Chondrocyte (in vitro differentiated cells): ENCODE results near the gene CAPS. TPM values are rescaled to one million over a fixed set of nuclear protein-coding genes. Genes with fewer than 3 reads are reported as not detected.
A peak's percentile ranks its signal among the peaks of the same experiment; 100 is the strongest.

Experiments
- DNase-seq: peaks from one replicate; pipeline ENCODE4 v3.0.0; 2021; ENCODE audit warnings: mixed read lengths, low spot score
- H3K27ac Mint-ChIP-seq: one replicate; pipeline ENCODE4 v1.8.0; 2021; ENCODE audit warnings: mild to moderate bottlenecking, moderate library complexity, mixed read lengths; ENCODE audit not compliant: unreplicated experiment
- H3K27me3 Mint-ChIP-seq: 2 replicates; pipeline ENCODE4 v1.8.0; 2021; ENCODE audit warnings: low read depth, mixed read lengths
- H3K36me3 Mint-ChIP-seq: 2 replicates; pipeline ENCODE4 v1.8.0; 2021; ENCODE audit warnings: low read depth, mixed read lengths
- H3K4me1 Mint-ChIP-seq: 2 replicates; pipeline ENCODE4 v1.8.0; 2021; ENCODE audit warnings: low read depth, mild to moderate bottlenecking, mixed read lengths
- H3K4me3 Mint-ChIP-seq: one replicate; pipeline ENCODE4 v1.8.0; 2021; ENCODE audit warnings: mild to moderate bottlenecking, moderate library complexity, mixed read lengths; ENCODE audit not compliant: unreplicated experiment
- H3K9me3 Mint-ChIP-seq: 2 replicates; pipeline ENCODE4 v1.8.0; 2021; ENCODE audit warnings: low read depth, mixed read lengths
- CTCF ChIP-seq: fragments of 200-600 bp; sonication (generic); IDR thresholded peaks from 2 replicates; pipeline ENCODE4 v1.5.0; 2021; ENCODE audit warnings: antibody characterized with exemption, mild to moderate bottlenecking, moderate library complexity
- total RNA-seq: library from RNA; stranded (reverse); gene quantifications from 3 replicates; pipeline ENCODE4 v1.2.1, GENCODE V29; 2021

CAPS gene
- total RNA-seq, 1 donor from 2014 or later = 7.2 TPM

GRCh38 chr19:5903624-5904351 lies 10.3 kb upstream of the CAPS start, which contains the start of gene NDUFA11:
TSS of gene NDUFA11 (minus strand) at chr19:5903790. CDS start at chr19:5903708, 82 bp downstream.
- H3K36me3 Mint-ChIP-seq = no peaks in the 10 kb centered on the region
- H3K4me3 Mint-ChIP-seq = peak within 1 kb of the TSS; percentile 97
- peaks cover 22% of the 10 kb centered on the region for H3K4me1 Mint-ChIP-seq
- no peaks in the 10 kb centered on the region for H3K27me3 Mint-ChIP-seq
- peak; percentile 100 for DNase-seq
- TF ChIP-seq CTCF = no peak
- peak within 1 kb of the TSS; percentile 99 for H3K27ac Mint-ChIP-seq
- no peaks in the 10 kb centered on the region for H3K9me3 Mint-ChIP-seq

DNA sequence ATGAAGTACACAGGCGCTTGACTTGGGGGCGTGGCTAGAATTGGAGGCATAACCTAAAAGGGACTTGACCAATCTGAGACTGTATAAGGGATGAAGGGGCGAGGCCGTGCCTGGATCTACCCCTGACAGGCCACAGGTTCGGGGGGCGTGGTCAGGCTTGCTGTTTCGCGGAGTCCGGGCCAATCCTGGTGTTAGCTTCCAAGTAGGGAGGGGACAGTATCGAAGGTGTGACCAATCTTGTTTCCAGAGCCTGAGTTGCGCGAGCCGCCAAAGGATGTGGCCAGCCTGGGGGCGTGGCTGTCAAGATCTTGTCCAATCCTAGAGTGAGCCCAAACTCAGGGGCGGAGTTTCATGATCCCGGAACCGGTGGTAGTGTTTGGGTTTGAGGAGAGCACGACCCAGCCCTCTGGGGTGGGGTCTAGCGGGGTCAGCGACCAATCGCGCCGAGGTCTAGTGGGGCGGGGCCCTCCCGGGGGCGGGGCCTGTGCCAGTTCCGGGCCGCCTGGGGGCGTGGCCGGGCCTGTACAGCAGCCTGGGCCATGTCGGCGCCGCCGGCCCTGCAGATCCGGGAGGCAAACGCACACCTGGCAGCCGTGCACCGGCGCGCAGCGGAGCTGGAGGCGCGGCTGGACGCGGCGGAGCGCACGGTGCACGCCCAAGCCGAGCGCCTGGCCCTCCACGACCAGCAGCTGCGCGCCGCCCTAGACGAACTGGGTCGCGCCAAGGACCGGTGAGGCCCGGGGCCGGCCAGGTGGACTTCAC lies 9.5 kb upstream of the CAPS start, which contains the start of gene VMAC:
Gene VMAC, plus strand, starts transcription at position 521 of the 762 bp plus-strand sequence. Its CDS starts 19 bp downstream, at position 540.
- peak; percentile 100 for DNase-seq
- Mint-ChIP-seq H3K9me3 (no peaks in the 10 kb centered on the region), H3K36me3 (no peaks in the 10 kb centered on the region), H3K27me3 (no peaks in the 10 kb centered on the region), H3K27ac (peak within 1 kb of the TSS; percentile 99), H3K4me3 (peak within 1 kb of the TSS; percentile 97), H3K4me1 (peaks cover 22% of the 10 kb centered on the region)
- TF ChIP-seq CTCF = no peak

DNA sequence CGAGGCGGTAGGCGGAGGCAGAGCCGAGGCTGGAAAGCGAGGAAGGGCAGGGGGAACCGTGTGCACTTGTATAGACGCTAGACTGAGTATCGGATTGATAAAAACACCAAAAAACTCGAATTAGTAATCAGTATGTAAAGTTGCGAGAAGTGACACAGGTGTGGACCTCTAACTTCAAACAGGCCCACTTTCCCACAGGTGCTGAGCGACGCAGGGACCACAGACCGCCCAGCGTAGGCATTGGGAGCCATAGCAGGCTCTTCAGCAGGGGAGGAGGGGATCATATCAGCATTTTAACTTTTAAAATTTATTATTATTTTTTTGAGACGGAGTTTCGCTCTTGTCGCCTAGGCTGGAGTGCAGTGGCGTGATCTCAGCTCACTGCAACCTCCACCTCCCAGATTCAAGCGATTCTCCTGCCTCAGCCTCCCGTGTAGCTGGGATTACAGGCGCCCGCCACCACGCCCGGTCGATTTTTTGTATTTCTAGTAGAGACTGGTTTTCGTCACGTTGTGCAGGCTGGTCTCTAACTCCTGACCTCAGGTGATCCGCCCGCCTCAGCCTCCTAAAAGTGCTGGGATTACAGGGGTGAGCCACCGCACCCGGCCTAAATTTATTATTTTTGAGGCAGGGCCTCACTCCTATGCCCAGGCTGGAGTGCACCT lies 8.8 kb upstream of the CAPS start:
- DNase-seq = no peak
- H3K4me1 Mint-ChIP-seq = peaks cover 22% of the 10 kb centered on the region
- H3K27ac Mint-ChIP-seq = no peak overlapping the region
- TF ChIP-seq CTCF = no peak
- no peaks in the 10 kb centered on the region for H3K36me3 Mint-ChIP-seq
- no peaks in the 10 kb centered on the region for H3K27me3 Mint-ChIP-seq
- peak overlapping the region; percentile 97 for H3K4me3 Mint-ChIP-seq
- no peaks in the 10 kb centered on the region for H3K9me3 Mint-ChIP-seq

GRCh38 chr19:5907241-5907640 lies 6.8 kb upstream of the CAPS start:
- H3K27ac Mint-ChIP-seq = no peak overlapping the region
- no peak for TF ChIP-seq CTCF
- no peaks in the 10 kb centered on the region for H3K9me3 Mint-ChIP-seq
- H3K36me3 Mint-ChIP-seq = no peaks in the 10 kb centered on the region
- no peaks in the 10 kb centered on the region for H3K27me3 Mint-ChIP-seq
- no peak overlapping the region for H3K4me3 Mint-ChIP-seq
- peaks cover 14% of the 10 kb centered on the region for H3K4me1 Mint-ChIP-seq
- DNase-seq = no peak
